ENCODE data around the gene KRT2. TPM values are rescaled to one million over a fixed set of nuclear protein-coding genes. Genes with fewer than 3 reads are reported as not detected.

The KRT2 gene
- polyA plus RNA-seq, 2 of the 4 experiments (the other 2 are of a cell fraction) = 0.09 TPM; not detected in 1

- POLR2A ChIA-PET = no interaction called here
- WGBS (ENCODE audit: missing lambda C conversion rate) = 80% methylated on average over 4 of the region's 4 CpGs
- ATAC-seq (no peak; a peak in 2 of 6 replicates), DNase-seq (ENCODE audit: low read depth in 1 of 2, low spot score in 1 of 2) (no peak), FAIRE-seq (no peak)
- H3K4me3 ChIP-seq = no peak overlapping the region
- H3K9me3 ChIP-seq = no peaks in the 10 kb centered on the region
- CTCF ChIA-PET = interaction anchor here (1.1 to 1.5 kb wide), 3 partner anchors 9 to 277 kb away, joined by 3 to 5 read pairs (median 4); no protein-coding TSS in a partner anchor
- no peaks in the 10 kb centered on the region for H3K4me1 ChIP-seq
- H3K4me2 ChIP-seq = no peak overlapping the region
- TF ChIP-seq CHD2 (IDR thresholded peaks at IDR 0.05; ENCODE audit: low read length, partially characterized antibody) = no peak
- no peak for TF ChIP-seq BHLHE40 (IDR thresholded peaks at IDR 0.05; ENCODE audit: low read depth, low read length)
- no peak for TF ChIP-seq CTCF (IDR thresholded peaks at IDR 0.05)
- no peak for TF ChIP-seq ESRRA (IDR thresholded peaks at IDR 0.05; ENCODE audit: borderline replicate concordance, low read length)
- no peak for TF ChIP-seq EHF (CRISPR knock-in tag; IDR thresholded peaks at IDR 0.05)
- TF ChIP-seq HEYL (CRISPR knock-in tag; IDR thresholded peaks at IDR 0.05) = no peak
- TF ChIP-seq USF2 (IDR thresholded peaks at IDR 0.05) = no peak
- TF ChIP-seq ZNF302 (CRISPR knock-in tag; IDR thresholded peaks at IDR 0.05) = no peak
- no peak for TF ChIP-seq FOSB (CRISPR knock-in tag; IDR thresholded peaks at IDR 0.05)
- TF ChIP-seq ELK1 (IDR thresholded peaks at IDR 0.05; ENCODE audit: low read depth, low read length) = no peak
- no peak overlapping the region for H3K27ac ChIP-seq
Observed at GRCh38 chr12:52656616-52657015, 4.6 kb upstream of the KRT2 start.

- TF ChIP-seq PHF8 (IDR thresholded peaks at IDR 0.05; ENCODE audit: borderline replicate concordance, low read depth) = no peak
- TF ChIP-seq FOSL2 (IDR thresholded peaks at IDR 0.05) = no peak
- TF ChIP-seq FOSL2 (CRISPR knock-in tag; IDR thresholded peaks at IDR 0.05) = no peak
- no peak for TF ChIP-seq ZFP36 (IDR thresholded peaks at IDR 0.05; ENCODE audit: borderline replicate concordance, partially characterized antibody)
- TF ChIP-seq SMC3 (IDR thresholded peaks at IDR 0.05) = no peak
- TF ChIP-seq EHF (CRISPR knock-in tag; IDR thresholded peaks at IDR 0.05) = no peak
- Histone ChIP-seq H3K4me3 (no peak overlapping the region), H3K27ac (no peak overlapping the region), H3K4me2 (no peak overlapping the region), H3K9me3 (no peaks in the 10 kb centered on the region), H3K4me1 (no peaks in the 10 kb centered on the region)
- WGBS (ENCODE audit: missing lambda C conversion rate) = 51% methylated on average over 8 of the region's 8 CpGs
- POLR2A ChIA-PET = no interaction called here
- ATAC-seq (peak in 1 of 2 experiments; percentile 33; a peak in 2 of 6 replicates), DNase-seq (ENCODE audit: low read depth in 1 of 2, low spot score in 1 of 2) (no peak), FAIRE-seq (no peak)
- CTCF ChIA-PET = interaction anchor here (1.1 to 1.4 kb wide), 2 partner anchors 10 to 276 kb away, joined by 4 to 5 read pairs; no protein-coding TSS in a partner anchor
Observed at GRCh38 chr12:52655720-52656124, 3.7 kb upstream of the KRT2 start.

GRCh38 chr12:52655251-52655650 is 3.2 kb upstream of the KRT2 start:
- TF ChIP-seq CEBPB (IDR thresholded peaks at IDR 0.05) (no peak), SREBF2 (IDR thresholded peaks at IDR 0.05) (no peak), RAD21 (conservative IDR thresholded peaks at IDR 0.05 in 1 of 2, IDR thresholded peaks at IDR 0.05 in 1 of 2) (no peak), FOSB (CRISPR knock-in tag; IDR thresholded peaks at IDR 0.05) (no peak), ZC3H11A (IDR thresholded peaks at IDR 0.05) (no peak), CBX8 (IDR thresholded peaks at IDR 0.05) (no peak), CTCF (IDR thresholded peaks at IDR 0.05) (no peak), MYC (IDR thresholded peaks at IDR 0.05; ENCODE audit: borderline replicate concordance, low read length) (no peak), ELK1 (IDR thresholded peaks at IDR 0.05; ENCODE audit: low read depth, low read length) (no peak), USF2 (IDR thresholded peaks at IDR 0.05) (no peak), HOXB5 (CRISPR knock-in tag; IDR thresholded peaks at IDR 0.05) (no peak), ZNF302 (CRISPR knock-in tag; IDR thresholded peaks at IDR 0.05) (no peak), HES2 (IDR thresholded peaks at IDR 0.05) (no peak), RARB (CRISPR knock-in tag; IDR thresholded peaks at IDR 0.05) (no peak), POLR2A (IDR thresholded peaks at IDR 0.05; ENCODE audit: low read length) (no peak)
- POLR2A ChIA-PET = no interaction called here
- ATAC-seq = peak; percentile 37 to 47; a peak in 4 of 6 replicates
- no peak for DNase-seq (ENCODE audit: low read depth in 1 of 2, low spot score in 1 of 2)
- H3K4me2 ChIP-seq = 0 out of 3 replicates have a peak overlapping the region, but pooled peaks have one; percentile 0
- FAIRE-seq = no peak
- 47% methylated on average over 6 of the region's 6 CpGs for whole genome bisulfite sequencing (ENCODE audit: missing lambda C conversion rate)
- CTCF ChIA-PET = interaction anchor here (1.4 kb wide), 1 partner anchor 276 kb away, joined by 4 read pairs; no protein-coding TSS in a partner anchor
- no peaks in the 10 kb centered on the region for H3K4me1 ChIP-seq
- H3K9me3 ChIP-seq = no peaks in the 10 kb centered on the region
- H3K4me3 ChIP-seq = no peak overlapping the region
- no peak overlapping the region for H3K27ac ChIP-seq
